H9 (cell line): ENCODE measurements around the gene OOEP. TPM values are rescaled to one million over a fixed set of nuclear protein-coding genes. Genes with fewer than 3 reads are reported as not detected.

ENCODE experiments used
- DNase-seq: peaks from one replicate; pipeline ENCODE4 v3.0.0-alpha.2; 2017
- H2AFZ ChIP-seq: one replicate; pipeline ENCODE4 v1.6.1; 2013; ENCODE audit warnings: mild to moderate bottlenecking, low read length, control low read depth, moderate library complexity
- H2AK5ac ChIP-seq: 2 replicates; pipeline ENCODE4 v1.6.1; 2013; ENCODE audit warnings: low read length, control low read depth, mixed read lengths; ENCODE audit not compliant: insufficient read length
- H2BK120ac ChIP-seq: one replicate; pipeline ENCODE4 v1.6.1; 2013; ENCODE audit warnings: low read depth, mild to moderate bottlenecking, low read length, control low read depth, inconsistent platforms; ENCODE audit not compliant: poor library complexity, severe bottlenecking
- H2BK12ac ChIP-seq: 2 replicates; pipeline ENCODE4 v1.6.1; 2013; ENCODE audit warnings: low read length, control low read depth, mixed read lengths, low read depth; ENCODE audit not compliant: insufficient read length
- H2BK15ac ChIP-seq: 2 replicates; pipeline ENCODE4 v1.6.1; 2013; ENCODE audit warnings: low read depth, low read length, control low read depth
- H2BK20ac ChIP-seq: one replicate; pipeline ENCODE4 v1.6.1; 2013; ENCODE audit warnings: low read depth, mild to moderate bottlenecking, low read length, control low read depth, inconsistent platforms; ENCODE audit not compliant: poor library complexity, severe bottlenecking
- H2BK5ac ChIP-seq: 2 replicates; pipeline ENCODE4 v1.6.1; 2013; ENCODE audit warnings: low read length, control low read depth, mixed read lengths; ENCODE audit not compliant: insufficient read length
- H3K14ac ChIP-seq: 2 replicates; pipeline ENCODE4 v1.6.1; 2013; ENCODE audit warnings: low read length, control low read depth; ENCODE audit not compliant: insufficient read depth
- H3K18ac ChIP-seq: 2 replicates; pipeline ENCODE4 v1.6.1; 2013; ENCODE audit warnings: low read depth, mild to moderate bottlenecking, mixed read lengths, low read length, control low read depth; ENCODE audit not compliant: insufficient read length
- H3K23ac ChIP-seq: 2 replicates; pipeline ENCODE4 v1.6.1; 2013; ENCODE audit warnings: low read length, control low read depth, mixed read lengths, low read depth; ENCODE audit not compliant: insufficient read length
- H3K23me2 ChIP-seq: 2 replicates; pipeline ENCODE4 v1.6.1; 2013; ENCODE audit warnings: low read depth, mild to moderate bottlenecking, mixed read lengths, low read length, control low read depth; ENCODE audit not compliant: insufficient read length, poor library complexity, severe bottlenecking
- H3K27ac ChIP-seq: 2 replicates; pipeline ENCODE4 v1.5.1; 2013; ENCODE audit warnings: low read length, control low read depth, mixed read lengths, low read depth; ENCODE audit not compliant: insufficient read length
- H3K27me3 ChIP-seq: 2 replicates; pipeline ENCODE4 v1.6.1; 2013; ENCODE audit warnings: low read length, control low read depth, inconsistent platforms; ENCODE audit not compliant: insufficient read depth
- H3K4ac ChIP-seq: 2 replicates; pipeline ENCODE4 v1.6.1; 2013; ENCODE audit warnings: low read depth, mild to moderate bottlenecking, control low read depth, inconsistent platforms, low read length, moderate library complexity
- H3K4me1 ChIP-seq: 2 replicates; pipeline ENCODE4 v1.6.1; 2013; ENCODE audit warnings: low read length, control low read depth, inconsistent platforms; ENCODE audit not compliant: insufficient read depth
- H3K4me2 ChIP-seq: 2 replicates; pipeline ENCODE4 v1.6.1; 2013; ENCODE audit warnings: low read length, control low read depth, mixed read lengths; ENCODE audit not compliant: insufficient read length, insufficient read depth
- H3K56ac ChIP-seq: 2 replicates; pipeline ENCODE4 v1.6.1; 2013; ENCODE audit warnings: low read depth, mild to moderate bottlenecking, mixed read lengths, low read length, control low read depth; ENCODE audit not compliant: insufficient read length
- H3K79me1 ChIP-seq: 2 replicates; pipeline ENCODE4 v1.6.1; 2013; ENCODE audit warnings: low read depth, mild to moderate bottlenecking, moderate library complexity, low read length, control low read depth, inconsistent platforms; ENCODE audit not compliant: insufficient read depth, poor library complexity, severe bottlenecking
- H3K79me2 ChIP-seq: 2 replicates; pipeline ENCODE4 v1.6.1; 2013; ENCODE audit warnings: low read length, control low read depth, inconsistent platforms; ENCODE audit not compliant: insufficient read depth
- H3K9ac ChIP-seq: 2 replicates; pipeline ENCODE4 v1.6.1; 2013; ENCODE audit warnings: low read length, control low read depth, mixed read lengths; ENCODE audit not compliant: insufficient read length; ENCODE audit errors: extremely low read depth
- H3K9me3 ChIP-seq: one replicate; pipeline ENCODE4 v1.6.1; 2013; ENCODE audit warnings: low read depth, low read length, inconsistent platforms; ENCODE audit not compliant: control insufficient read depth
- H3T11ph ChIP-seq: one replicate; pipeline ENCODE4 v1.6.1; 2013; ENCODE audit warnings: mild to moderate bottlenecking, low read length, control low read depth, inconsistent platforms
- H4K20me1 ChIP-seq: one replicate; pipeline ENCODE4 v1.6.1; 2013; ENCODE audit not compliant: control insufficient read depth, insufficient read length, insufficient read depth
- H4K5ac ChIP-seq: 2 replicates; pipeline ENCODE4 v1.6.1; 2013; ENCODE audit warnings: low read depth, mild to moderate bottlenecking, mixed read lengths, low read length, control low read depth; ENCODE audit not compliant: insufficient read length
- H4K8ac ChIP-seq: replicated peaks from 2 replicates; pipeline ENCODE4 v1.6.1; 2013; ENCODE audit warnings: low read length, control low read depth, mixed read lengths, low read depth; ENCODE audit not compliant: insufficient read length
- H4K91ac ChIP-seq: 2 replicates; pipeline ENCODE4 v1.6.1; 2013; ENCODE audit warnings: low read depth, mild to moderate bottlenecking, moderate library complexity, mixed read lengths, low read length, control low read depth; ENCODE audit not compliant: insufficient read length
- H3K27ac Mint-ChIP-seq, 3 experiments: 2 replicates in 2 of 3; 3 replicates in 1 of 3; pipeline ENCODE4 v1.8.0; 2020 to 2021; ENCODE audit warnings: mixed read lengths in 3 of 3, mild to moderate bottlenecking in 1 of 3, moderate library complexity in 1 of 3
- H3K27me3 Mint-ChIP-seq: 2 replicates; pipeline ENCODE4 v1.8.0; 2021; ENCODE audit warnings: low read depth, mild to moderate bottlenecking, moderate library complexity, mixed read lengths
- H3K36me3 Mint-ChIP-seq, 3 experiments: 2 replicates in 2 of 3; 3 replicates in 1 of 3; pipeline ENCODE4 v1.8.0; 2020 to 2021; ENCODE audit warnings: low read depth in 3 of 3, mixed read lengths in 3 of 3; ENCODE audit not compliant: insufficient read depth in 1 of 3
- H3K4me1 Mint-ChIP-seq, 2 experiments: 2 replicates each; pipeline ENCODE4 v1.8.0; 2020; ENCODE audit warnings: mixed read lengths in 2 of 2
- H3K4me3 Mint-ChIP-seq, 2 experiments: 2 replicates in 1 of 2; 3 replicates in 1 of 2; pipeline ENCODE4 v1.8.0; 2020 to 2021; ENCODE audit warnings: mild to moderate bottlenecking in 2 of 2, mixed read lengths in 2 of 2, moderate library complexity in 1 of 2
- H3K9me3 Mint-ChIP-seq, 2 experiments: 2 replicates in 1 of 2; 3 replicates in 1 of 2; pipeline ENCODE4 v1.8.0; 2020; ENCODE audit warnings: mild to moderate bottlenecking in 2 of 2, mixed read lengths in 2 of 2, moderate library complexity in 1 of 2
- CTCF ChIP-seq: fragments of 200-600 bp; sonication (generic); conservative IDR thresholded peaks from 3 replicates; pipeline ENCODE4 v1.8.0; 2021; ENCODE audit warnings: antibody characterized with exemption, mild to moderate bottlenecking
- WGBS: extraction: QIAGEN DNeasy Blood & Tissue Kit; methylation state at CpG from one replicate; pipeline ENCODE4 v1.1.7; 2013; ENCODE audit warnings: missing lambda C conversion rate, low lambda C conversion rate, mixed read lengths; ENCODE audit not compliant: insufficient read length; ENCODE audit errors: extremely low coverage; 5-methylcytosine and 5-hydroxymethylcytosine counted together
- total RNA-seq: library from RNA; stranded (reverse); gene quantifications from 2 replicates; pipeline ENCODE4 v1.2.1, GENCODE V29; 2021

Gene OOEP
- total RNA-seq, 1 experiment from 2014 or later = not detected

- no peak for TF ChIP-seq CTCF
- H3K4me1 Mint-ChIP-seq = peaks cover 5 to 6% of the 10 kb centered on the region in 2 experiments; a peak in 3 of 4 replicates
- H3K36me3 Mint-ChIP-seq = no peaks in the 10 kb centered on the region
Measured at GRCh38 chr6:73325656-73326055, 44.0 kb downstream of the OOEP start.

More at GRCh38 chr6:73325656-73326055, 44.0 kb downstream of the OOEP start:
- Histone ChIP-seq H3K27ac (no peak overlapping the region), H2BK15ac (no peak overlapping the region), H3K9ac (no peak overlapping the region), H3K14ac (no peak overlapping the region), H3K79me2 (no peaks in the 10 kb centered on the region), H3K18ac (no peak overlapping the region), H4K91ac (no peak overlapping the region), H2BK5ac (no peak overlapping the region), H3K4me2 (no peak overlapping the region), H3K27me3 (no peaks in the 10 kb centered on the region), H3K56ac (no peak overlapping the region), H3K9me3 (no peaks in the 10 kb centered on the region), H2AFZ (no peak overlapping the region), H3K79me1 (no peaks in the 10 kb centered on the region), H4K5ac (no peak overlapping the region), H3K4me1 (no peaks in the 10 kb centered on the region), H3T11ph (no peak overlapping the region), H4K8ac (no peak overlapping the region), H2AK5ac (no peak overlapping the region), H3K23ac (no peak overlapping the region), H2BK120ac (no peak overlapping the region), H2BK20ac (no peak overlapping the region), H4K20me1 (no peaks in the 10 kb centered on the region), H2BK12ac (no peak overlapping the region), H3K23me2 (no peaks in the 10 kb centered on the region), H3K4ac (no peak overlapping the region)
- no CpG with 5 or more reads among the region's 3 CpGs for WGBS
- Mint-ChIP-seq H3K27me3 (no peaks in the 10 kb centered on the region; the same call in 1 of the 2 replicates), H3K27ac (no peak overlapping the region), H3K9me3 (peaks cover 2 to 4% of the 10 kb centered on the region in 2 experiments; a peak in 2 of 5 replicates), H3K4me3 (no peak overlapping the region)
- DNase-seq = no peak
